Coronary artery (tissue), 2 donors: ENCODE measurements around the gene INIP.
A peak's percentile ranks its signal among the peaks of the same experiment; 100 is the strongest.

Source experiments
- DNase-seq: peaks from one replicate; pipeline ENCODE4 v3.0.0-alpha.2; 2017; ENCODE audit warnings: low spot score
- H3K27ac ChIP-seq, 2 donors: fragments of 200-600 bp; sonication (generic); one replicate each; pipeline ENCODE4 v1.5.1; 2016 to 2019
- H3K4me3 ChIP-seq: fragments of 200-600 bp; sonication (generic); 2 replicates; pipeline ENCODE4 v1.5.1; 2016; ENCODE audit warnings: mild to moderate bottlenecking, moderate library complexity
- CTCF ChIP-seq: fragments of 200-600 bp; sonication (generic); IDR thresholded peaks from one replicate; pipeline ENCODE4 v1.5.1; 2019; ENCODE audit warnings: antibody characterized with exemption

INIP gene

GRCh38 chr9:112720113-112720780 lies 2.3 kb upstream of the INIP start:
- no peak overlapping the region for H3K27ac ChIP-seq
- no peak for TF ChIP-seq CTCF
- DNase-seq = no peak

DNA sequence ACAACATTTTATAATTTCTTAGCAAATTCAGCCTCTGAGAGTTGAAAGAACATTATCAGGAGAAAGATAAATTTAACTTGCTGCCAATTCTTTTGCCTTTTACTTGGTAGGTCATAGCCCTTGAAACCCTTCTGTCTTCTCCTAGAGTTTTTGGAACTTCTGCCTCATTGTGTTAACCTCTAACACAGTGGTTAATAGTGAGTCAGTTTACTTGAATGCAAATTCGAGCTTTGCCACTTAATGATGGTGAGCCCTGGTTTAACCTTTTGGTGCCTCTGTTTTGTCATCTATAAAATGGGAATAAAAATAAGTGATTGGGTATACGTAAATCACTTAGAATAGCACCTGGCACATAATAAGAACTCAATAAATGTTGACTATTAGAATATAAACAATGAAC lies 1.8 kb upstream of the INIP start:
- Histone ChIP-seq H3K27ac (no peak overlapping the region), H3K4me3 (no peak overlapping the region)
- no peak for TF ChIP-seq CTCF
- no peak for DNase-seq

More at GRCh38 chr9:112720113-112720780, 2.3 kb upstream of the INIP start:
- no peak overlapping the region for H3K4me3 ChIP-seq

- H3K27ac ChIP-seq = no peak overlapping the region
Measured at GRCh38 chr9:112719241-112719691, 1.3 kb upstream of the INIP start.

GRCh38 chr9:112712678-112713077 lies 5.2 kb downstream of the INIP start:
- Histone ChIP-seq H3K27ac (no peak overlapping the region), H3K4me3 (no peak overlapping the region)
- no peak for TF ChIP-seq CTCF
- DNase-seq = no peak

More at GRCh38 chr9:112719241-112719691, 1.3 kb upstream of the INIP start:
- DNase-seq = no peak
- TF ChIP-seq CTCF = no peak
- no peak overlapping the region for H3K4me3 ChIP-seq

- H3K4me3 ChIP-seq = no peak overlapping the region
- peak; percentile 23 for TF ChIP-seq CTCF
- DNase-seq = no peak
- no peak overlapping the region for H3K27ac ChIP-seq
Measured at GRCh38 chr9:112711050-112711689, 6.7 kb downstream of the INIP start.

DNA sequence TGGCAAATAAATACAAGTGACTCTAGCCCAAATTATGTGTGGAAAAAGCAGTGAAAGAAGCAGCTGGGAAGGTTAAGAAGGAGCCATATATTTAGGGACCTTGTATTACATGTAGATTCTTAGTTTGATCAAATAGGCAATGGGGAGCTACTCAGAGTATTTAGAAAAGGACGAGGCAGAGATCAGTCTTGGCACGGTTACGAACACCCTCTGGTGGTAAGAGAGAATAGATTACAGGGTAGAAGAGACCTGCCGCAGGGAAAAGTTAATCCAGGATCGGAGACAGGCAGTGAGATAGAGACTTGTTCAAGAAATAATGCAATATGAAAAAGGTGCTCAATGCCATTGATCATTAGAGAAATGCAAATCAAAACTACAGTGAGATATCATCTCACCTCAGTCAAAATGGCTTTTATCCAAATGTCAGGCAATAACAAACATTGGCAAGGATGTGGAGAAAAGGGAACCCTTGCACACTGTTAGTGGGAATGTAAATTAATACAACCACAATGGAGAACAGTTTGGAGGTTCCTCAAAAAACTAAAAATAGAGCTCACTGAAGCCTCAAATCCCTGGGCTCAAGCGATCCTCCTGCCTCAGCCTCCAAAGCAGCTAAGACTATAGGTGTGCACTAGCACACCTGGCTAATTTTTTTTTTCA lies 12.0 kb downstream of the INIP start:
- DNase-seq = no peak
- TF ChIP-seq CTCF = no peak
- no peak overlapping the region for H3K27ac ChIP-seq
- H3K4me3 ChIP-seq = no peak overlapping the region
